Neural crest cell (in vitro differentiated cells): ENCODE results near the gene ZMYND10. TPM values are rescaled to one million over a fixed set of nuclear protein-coding genes. Genes with fewer than 3 reads are reported as not detected.

Experiments
- DNase-seq: peaks from one replicate; pipeline ENCODE4 v3.0.0; 2021; ENCODE audit warnings: low read depth, mixed read lengths, low spot score
- H3K27ac Mint-ChIP-seq: one replicate; pipeline ENCODE4 v1.8.0; 2021; ENCODE audit warnings: mild to moderate bottlenecking, mixed read lengths; ENCODE audit not compliant: unreplicated experiment
- H3K27me3 Mint-ChIP-seq: 2 replicates; pipeline ENCODE4 v1.8.0; 2021; ENCODE audit warnings: low read depth, mild to moderate bottlenecking, mixed read lengths
- H3K36me3 Mint-ChIP-seq: 2 replicates; pipeline ENCODE4 v1.8.0; 2021; ENCODE audit warnings: low read depth, mild to moderate bottlenecking, mixed read lengths
- H3K4me1 Mint-ChIP-seq: 2 replicates; pipeline ENCODE4 v1.8.0; 2021; ENCODE audit warnings: mixed read lengths
- H3K4me3 Mint-ChIP-seq: one replicate; pipeline ENCODE4 v1.8.0; 2021; ENCODE audit warnings: mild to moderate bottlenecking, mixed read lengths
- H3K9me3 Mint-ChIP-seq: 2 replicates; pipeline ENCODE4 v1.8.0; 2021; ENCODE audit warnings: mixed read lengths
- CTCF ChIP-seq: fragments of 200-600 bp; sonication (generic); conservative IDR thresholded peaks from 2 replicates; pipeline ENCODE4 v1.5.0; 2021; ENCODE audit warnings: antibody characterized with exemption, mild to moderate bottlenecking
- total RNA-seq: library from RNA; stranded (reverse); gene quantifications from 2 replicates; pipeline ENCODE4 v1.2.1, GENCODE V29; 2021

Gene ZMYND10
- total RNA-seq, 1 donor from 2014 or later: 2.3 TPM

- TF ChIP-seq CTCF: no peak
- Mint-ChIP-seq H3K27ac (peak within 1 kb of the TSS; percentile 100), H3K4me1 (peaks cover 56% of the 10 kb centered on the region), H3K36me3 (peaks cover 10% of the 10 kb centered on the region), H3K27me3 (no peaks in the 10 kb centered on the region), H3K9me3 (no peaks in the 10 kb centered on the region), H3K4me3 (peak within 1 kb of the TSS; percentile 94)
- DNase-seq: no peak
Observed at GRCh38 chr3:50322386-50323091, 23.0 kb downstream of the ZMYND10 start, which contains the start of gene HYAL2. Gene HYAL2, minus strand, starts transcription at chr3:50322745. Its CDS starts 2,256 bp downstream, at chr3:50320489.

DNA sequence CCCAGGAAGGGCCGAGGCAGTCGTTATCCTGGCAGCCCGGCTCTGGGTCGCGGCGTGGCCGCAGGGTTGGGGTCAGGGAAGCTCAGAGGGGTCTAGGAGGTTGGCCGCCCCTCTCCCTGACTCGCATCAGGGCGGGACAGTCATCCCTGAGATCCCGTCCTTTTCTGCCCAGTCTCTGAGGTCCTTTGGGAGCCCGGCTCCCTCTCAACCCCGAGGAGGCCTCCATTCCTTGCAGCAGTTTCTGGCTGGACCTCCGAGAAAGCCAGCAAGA is 23.5 kb downstream of the ZMYND10 start:
- H3K36me3 Mint-ChIP-seq: peaks cover 10% of the 10 kb centered on the region
- peaks cover 53% of the 10 kb centered on the region for H3K4me1 Mint-ChIP-seq
- peak overlapping the region; percentile 100 for H3K27ac Mint-ChIP-seq

DNA sequence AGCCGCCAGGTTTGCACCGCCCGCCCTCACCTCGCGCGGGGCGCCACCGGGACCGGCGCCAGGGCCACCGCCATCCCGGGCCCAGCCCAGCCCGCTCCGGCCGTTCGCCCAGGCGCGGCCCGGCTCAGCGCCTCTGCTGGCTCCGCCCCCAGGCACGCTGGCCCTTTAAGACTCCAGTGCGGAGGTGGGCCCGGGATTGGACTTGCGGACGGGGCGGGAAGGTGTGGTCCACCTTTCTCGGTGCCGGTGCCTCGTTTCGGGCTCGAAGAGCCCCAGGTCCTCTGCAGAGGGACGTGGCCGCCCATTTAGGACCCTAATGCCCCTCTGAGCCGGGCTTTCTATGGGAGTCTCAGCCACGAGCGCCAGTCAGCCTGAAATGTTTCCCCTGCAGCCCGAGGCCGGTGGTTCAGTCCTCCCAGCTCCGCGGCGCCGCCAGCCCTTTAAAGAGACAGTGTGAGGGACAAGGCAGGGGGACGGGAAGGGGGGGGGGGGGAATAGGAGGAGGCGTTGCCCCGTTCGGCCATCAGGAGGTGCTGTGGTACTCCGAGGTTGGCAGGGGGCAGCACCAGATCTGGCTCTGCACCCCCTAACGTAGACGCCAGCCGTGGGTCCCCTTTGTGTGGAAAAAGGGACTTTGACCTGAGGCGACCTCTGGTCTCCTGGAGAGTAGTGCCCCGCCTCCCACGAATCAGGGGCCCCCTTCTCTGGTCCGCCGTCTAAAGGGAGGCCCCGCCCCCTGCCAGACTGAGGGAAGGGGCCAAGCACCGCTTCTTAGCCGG is 24.0 kb downstream of the ZMYND10 start:
- no peaks in the 10 kb centered on the region for H3K27me3 Mint-ChIP-seq
- peak; percentile 85 for DNase-seq
- H3K36me3 Mint-ChIP-seq: peaks cover 12% of the 10 kb centered on the region
- H3K9me3 Mint-ChIP-seq: no peaks in the 10 kb centered on the region
- peak overlapping the region; percentile 94 for H3K4me3 Mint-ChIP-seq
- H3K27ac Mint-ChIP-seq: peak overlapping the region; percentile 100
- TF ChIP-seq CTCF: peak; percentile 73
- peaks cover 53% of the 10 kb centered on the region for H3K4me1 Mint-ChIP-seq

More for the DNA sequence above, 23.5 kb downstream of the ZMYND10 start:
- Mint-ChIP-seq H3K27me3 (no peaks in the 10 kb centered on the region), H3K4me3 (peak overlapping the region; percentile 94), H3K9me3 (no peaks in the 10 kb centered on the region)
- no peak for DNase-seq
- no peak for TF ChIP-seq CTCF

GRCh38 chr3:50320853-50321335 is 24.6 kb downstream of the ZMYND10 start:
- Mint-ChIP-seq H3K36me3 (peaks cover 16% of the 10 kb centered on the region), H3K4me1 (peaks cover 53% of the 10 kb centered on the region), H3K27ac (peak overlapping the region; percentile 96), H3K27me3 (no peaks in the 10 kb centered on the region), H3K4me3 (peak overlapping the region; percentile 99), H3K9me3 (no peaks in the 10 kb centered on the region)
- peak; percentile 76 for DNase-seq
- no peak for TF ChIP-seq CTCF

GRCh38 chr3:50319894-50320625 is 25.5 kb downstream of the ZMYND10 start:
- peak overlapping the region; percentile 96 for H3K27ac Mint-ChIP-seq
- H3K4me1 Mint-ChIP-seq: peaks cover 53% of the 10 kb centered on the region
- DNase-seq: no peak
- no peak for TF ChIP-seq CTCF
- H3K36me3 Mint-ChIP-seq: peaks cover 19% of the 10 kb centered on the region
- peak overlapping the region; percentile 99 for H3K4me3 Mint-ChIP-seq
- no peaks in the 10 kb centered on the region for H3K9me3 Mint-ChIP-seq
- no peaks in the 10 kb centered on the region for H3K27me3 Mint-ChIP-seq
